Measurements from ENCODE around the gene DIPK1C.

DIPK1C gene

DNA sequence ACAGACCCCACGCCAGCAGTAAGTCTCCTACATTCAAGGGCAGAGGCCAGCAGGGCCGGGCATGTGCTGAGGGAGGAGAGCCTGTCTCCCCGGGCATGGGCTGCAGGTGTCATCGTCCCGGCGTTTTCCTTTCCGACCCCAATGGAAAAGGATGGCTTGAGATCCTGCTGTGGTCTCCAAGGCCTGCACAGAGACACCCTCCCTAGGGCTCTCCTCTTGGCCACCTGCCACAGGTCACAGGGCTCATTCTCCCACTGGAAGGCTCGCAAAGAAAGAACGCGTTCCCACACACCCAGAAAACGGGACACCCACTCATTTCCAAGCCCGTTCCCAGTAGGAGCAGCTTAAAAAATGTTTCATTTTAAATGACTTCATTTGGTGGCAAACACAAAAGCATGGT, 41.0 kb downstream of the DIPK1C start:
- DNase-seq, result no peak

DNA sequence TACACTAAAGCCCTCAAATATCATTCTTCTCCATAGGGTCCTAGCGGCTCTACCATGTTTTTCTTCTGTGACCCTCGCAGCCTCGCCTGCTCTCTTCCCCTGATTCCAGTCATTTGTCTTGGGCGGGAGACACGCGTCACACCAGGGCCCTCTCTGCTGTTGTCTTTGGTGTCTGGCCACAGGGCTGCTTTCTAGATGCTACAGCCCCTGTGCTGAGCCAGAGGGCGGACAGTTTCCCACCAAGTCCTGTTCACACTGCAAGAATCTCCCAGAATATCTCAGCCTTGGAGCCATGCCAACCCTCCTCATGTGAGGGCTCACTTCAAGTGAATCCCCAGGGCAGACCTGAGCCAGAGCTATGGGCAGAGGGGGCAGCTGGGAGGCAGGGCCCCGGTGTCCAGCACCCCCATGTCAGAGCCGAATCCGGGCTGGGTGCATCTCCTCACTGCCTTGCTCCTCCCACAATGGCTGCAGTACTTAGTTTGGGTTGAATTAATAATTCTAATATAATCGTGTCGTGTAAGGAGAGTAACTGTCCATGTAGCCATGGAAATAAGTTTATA, 42.1 kb downstream of the DIPK1C start:
- no peak for DNase-seq

DNA sequence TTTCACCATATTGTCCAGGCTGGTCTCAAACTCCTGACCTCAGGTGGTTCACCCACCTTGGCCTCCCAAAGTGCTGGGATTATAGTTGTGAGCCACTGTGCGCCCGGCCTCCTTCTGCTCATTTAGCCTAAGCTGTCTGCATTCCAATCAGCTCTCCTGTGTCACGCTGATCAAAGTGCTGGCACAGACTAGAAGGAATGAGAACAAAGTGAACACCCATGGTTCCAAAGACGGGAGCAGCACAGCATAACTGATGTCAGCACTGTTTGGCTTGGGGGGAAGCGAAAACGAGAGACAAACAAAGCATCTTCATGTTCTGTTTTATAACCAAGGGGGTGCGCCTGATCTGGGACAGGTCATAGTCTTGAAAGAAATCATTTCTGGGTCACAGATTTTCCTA, 43.3 kb downstream of the DIPK1C start:
- no peak for DNase-seq

- DNase-seq, result no peak
Measured at GRCh38 chr18:74412116-74412880, 44.8 kb downstream of the DIPK1C start.

DNA sequence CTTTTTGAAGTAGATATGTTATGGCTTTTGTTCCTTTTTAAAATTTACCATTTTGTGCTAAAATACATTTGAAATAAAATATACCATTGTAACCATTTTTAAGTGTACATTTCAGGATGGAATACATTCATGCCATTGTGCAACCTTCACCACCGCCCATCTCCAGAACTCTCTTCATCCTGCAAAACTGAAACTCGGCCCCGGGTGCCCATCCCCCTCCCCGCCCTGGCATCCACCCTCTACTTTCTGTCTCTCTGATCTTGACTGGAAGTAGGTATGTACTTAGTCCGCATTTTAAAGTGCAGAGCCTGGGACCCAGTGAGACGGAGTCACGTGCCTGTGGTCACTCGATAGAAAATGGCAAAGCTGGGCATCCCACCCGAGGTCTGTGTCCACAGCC, 45.6 kb downstream of the DIPK1C start:
- no peak for DNase-seq

- DNase-seq, result no peak
Measured at GRCh38 chr18:74410441-74410992, 46.6 kb downstream of the DIPK1C start.

DNA sequence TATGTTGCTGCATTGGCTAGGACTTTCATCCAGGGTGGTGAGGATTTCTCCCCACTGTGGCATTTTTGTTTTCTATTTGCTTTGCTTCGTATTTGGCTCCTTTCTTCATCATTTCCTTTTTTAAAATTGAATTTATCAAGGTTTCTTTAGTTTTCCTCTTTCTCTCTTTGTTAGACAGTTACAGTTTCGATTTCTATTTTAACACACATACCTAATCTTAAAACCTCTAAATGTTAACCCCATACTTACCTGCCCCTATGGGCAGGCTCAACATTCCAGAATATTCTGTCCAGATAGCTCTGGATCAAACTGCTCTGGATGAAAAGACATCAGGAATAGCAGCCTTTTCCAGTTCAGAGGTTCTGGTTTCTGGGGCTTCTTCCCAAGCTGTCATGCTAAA, 49.2 kb downstream of the DIPK1C start:
- no peak for DNase-seq

GRCh38 chr18:74402806-74403433, 54.2 kb downstream of the DIPK1C start:
- DNase-seq, result no peak

GRCh38 chr18:74400813-74401212, 56.3 kb downstream of the DIPK1C start:
- no peak for DNase-seq

- no peak for DNase-seq
Measured at GRCh38 chr18:74399091-74399887, 57.8 kb downstream of the DIPK1C start.

DNA sequence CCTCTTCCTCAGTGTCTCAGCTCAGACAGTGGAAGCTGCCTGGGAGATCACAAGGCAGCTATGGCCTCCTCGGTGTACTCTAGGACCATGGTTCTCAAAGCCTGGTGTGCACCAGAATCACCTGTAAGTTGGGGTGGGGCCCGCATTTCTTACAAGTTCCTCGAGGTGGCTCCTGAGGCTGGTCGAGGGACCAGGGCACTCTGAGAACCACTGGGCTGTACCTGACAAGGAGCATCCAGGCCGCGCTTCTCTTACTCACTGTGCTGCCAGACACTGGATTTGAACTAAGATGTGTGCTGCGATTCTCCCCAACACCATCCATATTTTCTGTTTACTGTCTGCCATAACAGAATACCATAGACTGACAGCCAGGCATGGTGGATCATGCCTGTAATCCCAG, 59.5 kb downstream of the DIPK1C start:
- DNase-seq, result no peak

DNA sequence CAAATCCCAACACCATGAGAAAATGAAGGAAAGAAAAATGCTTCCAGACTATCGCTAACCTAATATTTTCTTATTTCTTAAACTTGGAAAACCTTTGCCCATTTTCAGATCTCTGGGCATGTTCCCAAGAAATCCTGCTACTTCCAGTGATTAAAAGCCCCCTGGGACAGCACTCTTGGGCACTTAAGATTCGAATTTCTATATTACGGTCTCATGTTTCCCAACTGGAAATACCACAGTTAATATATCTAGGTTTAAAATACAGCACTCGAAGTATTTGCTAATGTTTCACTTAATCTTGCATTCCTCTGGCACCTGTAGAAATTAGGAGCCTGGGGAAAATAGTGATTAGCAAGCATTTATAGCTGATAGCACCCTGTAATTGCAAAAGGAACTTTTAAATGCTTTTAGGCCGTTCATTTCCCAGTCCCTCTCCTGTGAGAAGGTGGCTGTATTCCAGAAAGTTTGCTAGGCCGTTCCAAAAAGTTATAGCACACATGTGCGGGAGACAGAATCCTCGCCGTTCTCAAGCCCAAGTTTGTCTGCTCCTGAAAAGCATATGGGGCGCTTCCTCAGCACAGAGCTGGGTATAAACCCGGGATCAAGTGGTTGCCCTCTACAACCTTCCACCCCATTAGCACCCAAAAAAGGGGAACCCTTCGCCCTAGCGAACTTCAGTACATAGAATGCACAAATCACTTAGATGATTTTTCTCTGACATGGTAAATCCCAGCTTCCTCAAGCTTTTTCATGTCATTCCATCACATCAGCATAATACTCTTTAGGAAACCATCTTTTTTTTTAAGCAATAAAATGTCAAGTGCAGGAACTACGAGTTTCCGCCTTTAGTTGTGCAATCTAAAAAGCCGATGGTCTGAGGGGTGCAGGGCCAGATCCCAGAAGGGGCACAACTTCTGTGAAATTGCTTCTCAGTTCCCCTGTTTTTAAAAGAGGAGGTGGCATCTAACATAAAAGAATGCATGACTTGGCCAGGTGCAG, 60.6 kb downstream of the DIPK1C start:
- no peak for DNase-seq

DNA sequence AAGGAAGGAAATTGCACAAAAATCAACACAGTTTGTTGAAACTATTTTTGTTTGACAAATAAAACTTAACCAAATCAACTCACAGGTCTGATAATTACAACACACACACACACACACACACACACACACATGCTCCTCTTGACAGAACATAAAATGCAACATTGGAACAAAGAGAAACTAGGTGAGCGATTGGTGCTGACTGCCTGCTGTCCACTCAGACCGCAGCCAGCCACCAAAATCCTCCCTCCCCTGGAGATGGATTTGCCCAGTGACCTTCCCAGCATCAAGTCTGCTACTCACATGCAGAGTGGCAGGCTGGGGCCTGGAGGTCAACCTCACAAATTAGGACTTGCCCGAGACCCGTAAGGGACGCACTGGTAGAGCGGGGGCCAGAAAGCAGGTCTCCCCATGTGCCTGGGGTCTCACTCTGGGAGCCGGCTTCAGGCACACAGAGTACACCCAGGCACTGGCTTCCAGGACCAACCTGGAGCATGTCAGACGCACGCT, 61.4 kb downstream of the DIPK1C start:
- DNase-seq, result no peak

GRCh38 chr18:74395006-74395405, 62.1 kb downstream of the DIPK1C start:
- DNase-seq, result no peak

DNA sequence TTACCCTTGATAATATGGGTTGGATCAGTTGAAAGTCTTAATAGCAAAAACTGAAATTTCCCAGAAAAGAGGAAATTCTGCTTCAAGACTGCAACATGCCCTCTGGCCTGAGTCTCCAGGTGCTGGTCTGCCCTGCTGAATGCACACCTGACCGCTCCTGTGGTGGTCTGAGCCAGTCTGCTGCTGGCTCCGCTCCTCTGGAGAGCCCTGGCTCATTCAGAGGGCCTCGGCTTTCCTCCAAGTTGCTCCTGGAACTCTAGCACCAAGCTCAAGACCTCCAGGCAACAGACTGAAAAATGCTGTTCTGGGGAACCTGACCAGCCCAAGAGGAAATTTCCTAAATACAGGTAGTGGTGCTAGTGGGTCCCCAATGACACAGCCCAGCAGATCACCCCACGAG, 64.8 kb downstream of the DIPK1C start:
- no peak for DNase-seq

DNA sequence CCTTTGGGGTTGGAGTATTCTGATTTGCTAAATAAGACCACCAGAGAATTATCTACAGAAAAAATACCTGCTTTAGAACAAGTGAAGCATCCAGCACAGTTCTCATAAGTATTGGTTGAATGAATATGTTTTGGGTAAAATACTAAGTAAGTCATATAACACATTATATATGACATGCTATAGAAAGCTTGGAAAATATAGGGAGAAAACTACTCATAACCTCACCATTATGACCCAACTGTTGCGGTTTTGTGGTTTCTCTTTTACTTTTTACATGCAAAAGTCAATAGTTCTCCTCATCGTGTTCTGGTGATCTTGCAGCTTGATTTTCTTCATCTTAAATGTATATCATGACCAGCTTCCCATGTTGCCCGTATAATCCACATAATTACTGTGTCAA, 66.2 kb downstream of the DIPK1C start:
- DNase-seq, result no peak

DNA sequence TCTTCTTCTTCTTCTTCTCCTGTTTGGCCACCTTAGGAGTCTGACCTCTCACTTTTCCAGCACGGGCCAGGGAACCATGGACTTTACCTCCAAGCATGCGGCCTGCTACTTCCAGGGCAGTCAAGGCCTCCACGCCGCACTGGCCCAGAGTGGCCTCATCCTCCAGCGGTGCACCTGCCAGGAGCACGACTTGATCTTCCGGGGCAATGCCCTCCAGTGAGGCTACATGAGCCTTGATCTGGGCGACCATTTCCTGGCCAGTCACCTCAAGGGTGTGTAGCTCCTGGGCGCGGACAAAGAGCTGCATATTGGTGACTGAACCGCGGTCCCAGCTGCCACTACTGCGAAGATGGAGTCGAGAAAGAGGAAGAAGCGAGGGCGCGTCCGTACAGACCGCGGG, 67.1 kb downstream of the DIPK1C start:
- DNase-seq, result no peak

GRCh38 chr18:74389171-74389927, 67.8 kb downstream of the DIPK1C start:
- no peak for DNase-seq

DNA sequence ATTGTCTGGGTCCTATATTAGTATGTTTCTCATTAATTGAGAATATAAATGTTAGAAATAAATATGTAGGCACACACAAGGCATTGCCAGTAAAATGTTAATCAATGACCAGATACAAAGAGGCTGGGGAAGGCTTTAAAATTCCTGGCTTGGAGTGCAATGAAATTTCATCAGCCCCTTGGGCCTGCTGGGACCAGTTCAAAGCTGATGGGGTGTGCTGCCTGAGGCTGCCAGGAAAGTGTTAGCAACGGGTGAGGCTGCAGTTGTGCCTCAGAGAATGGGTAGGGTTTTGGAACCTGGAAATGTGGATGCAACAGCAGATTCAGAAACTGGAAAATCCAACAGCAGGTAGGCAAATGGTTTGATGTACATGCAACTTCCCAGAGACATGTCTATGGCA, 68.9 kb downstream of the DIPK1C start:
- no peak for DNase-seq

DNA sequence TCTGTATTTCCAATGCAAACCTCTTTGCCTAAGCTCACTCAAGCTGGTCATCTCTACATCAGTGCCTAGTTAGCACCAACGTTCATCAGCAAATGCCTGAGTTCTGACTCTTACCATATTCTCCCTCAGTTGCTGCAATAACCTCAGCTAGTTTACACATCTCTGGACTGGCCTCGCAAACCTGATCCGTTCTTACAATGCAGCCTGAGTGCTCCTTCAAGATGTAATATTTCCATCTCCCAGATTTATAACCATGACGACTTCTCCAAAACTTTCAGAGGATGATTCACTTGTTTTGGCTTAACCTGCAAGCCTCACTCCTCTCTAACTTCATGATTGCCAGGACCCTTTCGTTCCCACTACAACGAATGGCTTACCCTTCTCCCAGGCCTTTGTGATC, 69.7 kb downstream of the DIPK1C start:
- no peak for DNase-seq

Data from effector CD8-positive, alpha-beta T cell (primary cell).